ENCODE results near the gene HNRNPC.

HNRNPC gene

GRCh38 chr14:21210023-21210422 lies 59.2 kb downstream of the HNRNPC start:
- no peak for DNase-seq (ENCODE audit: low read depth)

- DNase-seq (ENCODE audit: low read depth): no peak
Observed at GRCh38 chr14:21209185-21209584, 60.1 kb downstream of the HNRNPC start.

GRCh38 chr14:21208554-21208953 lies 60.7 kb downstream of the HNRNPC start:
- DNase-seq (ENCODE audit: low read depth): no peak

GRCh38 chr14:21206753-21207684 lies 62.2 kb downstream of the HNRNPC start:
- DNase-seq (ENCODE audit: low read depth): no peak

- DNase-seq (ENCODE audit: low read depth): no peak
Observed at GRCh38 chr14:21205678-21206581, 63.3 kb downstream of the HNRNPC start.

GRCh38 chr14:21205026-21205677 lies 64.1 kb downstream of the HNRNPC start:
- no peak for DNase-seq (ENCODE audit: low read depth)

- no peak for DNase-seq (ENCODE audit: low read depth)
Observed at GRCh38 chr14:21204167-21205025, 64.8 kb downstream of the HNRNPC start.

GRCh38 chr14:21203470-21204166 lies 65.6 kb downstream of the HNRNPC start:
- DNase-seq (ENCODE audit: low read depth): no peak

GRCh38 chr14:21202463-21203358 lies 66.5 kb downstream of the HNRNPC start:
- DNase-seq (ENCODE audit: low read depth): no peak

GRCh38 chr14:21201732-21202462 lies 67.3 kb downstream of the HNRNPC start:
- no peak for DNase-seq (ENCODE audit: low read depth)

GRCh38 chr14:21200752-21201461 lies 68.3 kb downstream of the HNRNPC start:
- DNase-seq (ENCODE audit: low read depth): no peak

- no peak for DNase-seq (ENCODE audit: low read depth)
Observed at GRCh38 chr14:21199611-21200560, 69.4 kb downstream of the HNRNPC start.

GRCh38 chr14:21197418-21198205 lies 71.6 kb downstream of the HNRNPC start:
- no peak for DNase-seq (ENCODE audit: low read depth)

- DNase-seq (ENCODE audit: low read depth): no peak
Observed at GRCh38 chr14:21194597-21194996, 74.6 kb downstream of the HNRNPC start.

- DNase-seq (ENCODE audit: low read depth): no peak
Observed at GRCh38 chr14:21192875-21193535, 76.2 kb downstream of the HNRNPC start.

GRCh38 chr14:21192447-21192822 lies 76.8 kb downstream of the HNRNPC start:
- DNase-seq (ENCODE audit: low read depth): no peak

Data from stimulated activated CD8-positive, alpha-beta memory T cell treated with anti-CD3 and anti-CD28 coated beads, Interleukin-12 subunit alpha, Interleukin-12 subunit beta, amount 100 ng/mL, for 1 hour (primary cell).